Tibial artery (tissue), 4 donors: ENCODE data around the gene ZNF865.
A peak's percentile ranks its signal among the peaks of the same experiment; 100 is the strongest.

ENCODE experiments used
- DNase-seq, 2 donors: peaks; one replicate each; pipeline ENCODE4 v3.0.0-alpha.2; 2019
- H3K27ac ChIP-seq, 2 donors: fragments of 200-600 bp; sonication (generic) in 1 of 2; 1 replicate in 1 of 2; 2 replicates in 1 of 2; pipeline ENCODE4 v1.5.1; 2018 to 2019; ENCODE audit warnings: mild to moderate bottlenecking in 1 of 2
- H3K27me3 ChIP-seq, 2 donors: fragments of 200-600 bp; sonication (generic) in 1 of 2; one replicate each; pipeline versions ENCODE4 v1.5.1 to v1.6.0; 2016 to 2019
- H3K36me3 ChIP-seq, 3 donors: fragments of 200-600 bp; sonication (generic) in 2 of 3; one replicate each; pipeline ENCODE4 v1.5.1; 2016 to 2019; ENCODE audit warnings: mild to moderate bottlenecking in 2 of 3
- H3K4me1 ChIP-seq, 4 donors: fragments of 200-600 bp; sonication (generic) in 2 of 4; 1 replicate in 3 of 4; 2 replicates in 1 of 4; pipeline ENCODE4 v1.5.1; 2016 to 2019
- H3K4me3 ChIP-seq, 2 donors: fragments of 200-600 bp; sonication (generic) in 1 of 2; 1 replicate in 1 of 2; 2 replicates in 1 of 2; pipeline ENCODE4 v1.5.1; 2018 to 2019; ENCODE audit warnings: mild to moderate bottlenecking in 2 of 2
- H3K9me3 ChIP-seq, 3 donors: fragments of 200-600 bp; sonication (generic) in 1 of 3; one replicate each; pipeline ENCODE4 v1.5.1; 2016 to 2019
- intact Hi-C: fragments of 100-400 bp; cut with DNase I; formaldehyde crosslinking; loops from one replicate; pipeline ENCODE4 v1.15.0; 2023; ENCODE audit warnings: low total_unique reads
- TF ChIP-seq, protein P1 (sequence below), 2 experiments: fragments of 200-600 bp in 1 of 2; fragments of 450-650 bp in 1 of 2; IDR thresholded peaks; one replicate each; pipeline ENCODE4 v1.5.1; 2017 to 2019; ENCODE audit warnings: antibody characterized with exemption in 2 of 2, mild to moderate bottlenecking in 1 of 2, moderate library complexity in 1 of 2

Gene ZNF865

GRCh38 chr19:55646889-55647731, 41.7 kb downstream of the ZNF865 start:
- H3K27me3 ChIP-seq = no peaks in the 10 kb centered on the region
- peak overlapping the region; percentile 71 to 79 for H3K4me3 ChIP-seq
- H3K9me3 ChIP-seq = no peaks in the 10 kb centered on the region
- no peak for DNase-seq
- H3K36me3 ChIP-seq = peaks cover 0 to 19% (median 10%) of the 10 kb centered on the region in 3 donors
- H3K27ac ChIP-seq = peak overlapping the region; percentile 78 to 80
- intact Hi-C loops = no loop called here
- H3K4me1 ChIP-seq = peaks cover 0 to 60% (median 40%) of the 10 kb centered on the region in 4 donors
- TF ChIP-seq, protein P1, sequence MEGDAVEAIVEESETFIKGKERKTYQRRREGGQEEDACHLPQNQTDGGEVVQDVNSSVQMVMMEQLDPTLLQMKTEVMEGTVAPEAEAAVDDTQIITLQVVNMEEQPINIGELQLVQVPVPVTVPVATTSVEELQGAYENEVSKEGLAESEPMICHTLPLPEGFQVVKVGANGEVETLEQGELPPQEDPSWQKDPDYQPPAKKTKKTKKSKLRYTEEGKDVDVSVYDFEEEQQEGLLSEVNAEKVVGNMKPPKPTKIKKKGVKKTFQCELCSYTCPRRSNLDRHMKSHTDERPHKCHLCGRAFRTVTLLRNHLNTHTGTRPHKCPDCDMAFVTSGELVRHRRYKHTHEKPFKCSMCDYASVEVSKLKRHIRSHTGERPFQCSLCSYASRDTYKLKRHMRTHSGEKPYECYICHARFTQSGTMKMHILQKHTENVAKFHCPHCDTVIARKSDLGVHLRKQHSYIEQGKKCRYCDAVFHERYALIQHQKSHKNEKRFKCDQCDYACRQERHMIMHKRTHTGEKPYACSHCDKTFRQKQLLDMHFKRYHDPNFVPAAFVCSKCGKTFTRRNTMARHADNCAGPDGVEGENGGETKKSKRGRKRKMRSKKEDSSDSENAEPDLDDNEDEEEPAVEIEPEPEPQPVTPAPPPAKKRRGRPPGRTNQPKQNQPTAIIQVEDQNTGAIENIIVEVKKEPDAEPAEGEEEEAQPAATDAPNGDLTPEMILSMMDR (IDR thresholded peaks at IDR 0.05) = no peak

- peak within 1 kb of the TSS; percentile 78 to 80 for H3K27ac ChIP-seq
- H3K9me3 ChIP-seq = no peaks in the 10 kb centered on the region
- intact Hi-C loops = no loop called here
- TF ChIP-seq, protein P1 (IDR thresholded peaks at IDR 0.05) = no peak
- peak within 1 kb of the TSS; percentile 71 to 79 for H3K4me3 ChIP-seq
- peak in 1 of 2 donors; percentile 60 for DNase-seq
- no peaks in the 10 kb centered on the region for H3K27me3 ChIP-seq
- peaks cover 0 to 54% (median 35%) of the 10 kb centered on the region in 4 donors for H3K4me1 ChIP-seq
- H3K36me3 ChIP-seq = peaks cover 0 to 27% (median 10%) of the 10 kb centered on the region in 3 donors
Observed at GRCh38 chr19:55647732-55648584, 42.5 kb downstream of the ZNF865 start, which contains the start of gene CCDC106. Gene CCDC106 (plus strand): TSS chr19:55648212. CDS start chr19:55649047, 835 bp downstream.

GRCh38 chr19:55648585-55649267, 43.3 kb downstream of the ZNF865 start:
- intact Hi-C loops = no loop called here
- H3K9me3 ChIP-seq = no peaks in the 10 kb centered on the region
- no peak for DNase-seq
- H3K27me3 ChIP-seq = no peaks in the 10 kb centered on the region
- H3K4me1 ChIP-seq = peaks cover 0 to 52% (median 36%) of the 10 kb centered on the region in 4 donors
- TF ChIP-seq, protein P1 (IDR thresholded peaks at IDR 0.05) = no peak
- peak overlapping the region; percentile 78 to 80 for H3K27ac ChIP-seq
- H3K4me3 ChIP-seq = peak overlapping the region; percentile 71 to 79
- H3K36me3 ChIP-seq = peaks cover 0 to 27% (median 10%) of the 10 kb centered on the region in 3 donors

DNA sequence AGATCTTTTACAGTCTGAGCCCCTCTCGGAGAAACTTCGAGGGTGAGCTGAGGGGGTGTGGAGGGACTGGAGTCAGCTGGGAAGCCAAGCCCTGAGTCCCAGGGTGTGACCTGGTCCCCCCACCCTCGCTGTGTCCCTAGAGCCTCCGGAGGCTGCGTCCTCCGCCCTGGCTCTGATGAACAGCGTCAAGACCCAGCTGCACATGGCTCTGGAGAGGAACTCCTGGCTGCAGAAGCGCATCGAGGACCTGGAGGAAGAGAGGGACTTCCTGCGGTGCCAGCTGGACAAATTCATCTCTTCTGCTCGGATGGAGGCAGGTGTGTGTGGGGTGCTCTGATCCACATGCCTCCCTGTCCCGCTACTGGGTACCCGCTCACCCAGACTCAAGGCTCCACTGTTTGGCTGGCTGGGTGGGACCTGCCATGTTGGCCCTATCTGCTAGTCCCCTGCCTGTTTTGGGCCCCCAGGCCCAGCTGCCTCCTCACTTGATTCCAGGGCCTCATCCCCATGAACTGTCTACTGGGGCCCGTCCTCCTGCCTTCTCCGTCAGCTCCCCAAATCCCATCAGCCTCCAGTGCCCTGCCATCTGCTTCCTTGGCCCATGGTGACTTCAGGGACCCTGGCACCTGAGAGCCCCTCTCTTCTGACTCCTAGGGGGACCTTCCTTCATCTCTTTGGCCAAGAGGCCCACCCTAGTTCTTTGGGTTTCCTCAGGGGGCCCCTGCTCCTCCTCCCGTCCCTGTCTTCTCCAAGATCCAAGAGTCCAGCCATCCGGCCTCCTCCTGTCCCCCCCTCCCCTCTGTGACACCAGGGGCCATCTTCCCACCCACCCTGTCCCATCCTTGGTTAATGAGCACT, 44.0 kb downstream of the ZNF865 start:
- no peaks in the 10 kb centered on the region for H3K9me3 ChIP-seq
- H3K4me1 ChIP-seq = peaks cover 0 to 44% (median 33%) of the 10 kb centered on the region in 4 donors
- H3K4me3 ChIP-seq = peak overlapping the region in 1 of 2 donors; percentile 79
- H3K27me3 ChIP-seq = no peaks in the 10 kb centered on the region
- peak overlapping the region; percentile 78 to 80 for H3K27ac ChIP-seq
- TF ChIP-seq, protein P1 (IDR thresholded peaks at IDR 0.05) = no peak
- no peak for DNase-seq
- H3K36me3 ChIP-seq = peaks cover 0 to 26% (median 10%) of the 10 kb centered on the region in 3 donors
- intact Hi-C loops = no loop called here
